ENCODE measurements around the gene NR1D1. TPM values are rescaled to one million over a fixed set of nuclear protein-coding genes. Genes with fewer than 3 reads are reported as not detected.
A peak's percentile ranks its signal among the peaks of the same experiment; 100 is the strongest.

NR1D1 gene
- total RNA-seq, 1 donor, result 1.7 TPM

DNA sequence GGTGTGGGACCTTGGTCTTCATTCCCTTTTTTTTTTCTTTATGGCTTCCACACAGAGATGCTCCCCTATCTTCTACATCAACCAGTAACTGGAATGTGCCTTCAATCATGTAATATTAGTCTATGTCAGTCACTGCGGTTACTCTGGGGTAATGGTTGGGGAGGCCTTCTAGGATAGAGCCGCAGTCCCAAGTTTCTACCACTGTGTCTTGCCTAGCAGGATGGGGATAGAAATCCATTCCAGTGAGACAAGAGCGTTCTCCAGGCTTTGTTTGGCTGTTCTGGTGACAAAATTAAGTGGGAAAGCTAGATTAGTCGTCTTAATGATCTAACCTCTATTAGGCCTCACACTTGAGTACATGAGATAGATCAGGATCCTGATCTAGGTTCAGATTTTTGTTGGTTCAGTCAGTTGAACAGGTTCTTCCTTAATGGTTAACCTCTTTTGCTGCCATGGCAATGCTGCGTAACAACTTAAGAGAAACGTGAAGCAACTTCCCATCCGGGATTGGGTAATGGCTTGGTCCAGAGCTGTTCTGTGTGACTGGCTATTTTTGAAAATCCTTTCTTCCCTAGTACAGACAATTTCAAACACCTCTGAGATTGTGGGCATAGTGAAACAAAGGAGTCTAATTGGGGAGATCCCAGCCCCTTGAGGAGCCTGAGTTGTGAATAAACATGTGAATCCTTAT lies 30.1 kb upstream of the NR1D1 start:
- no peak overlapping the region for H3K4me3 ChIP-seq (ENCODE audit: low read depth, low read length)
- DNase-seq (ENCODE audit: low read depth), result peak; percentile 25
- TF ChIP-seq, protein P1, sequence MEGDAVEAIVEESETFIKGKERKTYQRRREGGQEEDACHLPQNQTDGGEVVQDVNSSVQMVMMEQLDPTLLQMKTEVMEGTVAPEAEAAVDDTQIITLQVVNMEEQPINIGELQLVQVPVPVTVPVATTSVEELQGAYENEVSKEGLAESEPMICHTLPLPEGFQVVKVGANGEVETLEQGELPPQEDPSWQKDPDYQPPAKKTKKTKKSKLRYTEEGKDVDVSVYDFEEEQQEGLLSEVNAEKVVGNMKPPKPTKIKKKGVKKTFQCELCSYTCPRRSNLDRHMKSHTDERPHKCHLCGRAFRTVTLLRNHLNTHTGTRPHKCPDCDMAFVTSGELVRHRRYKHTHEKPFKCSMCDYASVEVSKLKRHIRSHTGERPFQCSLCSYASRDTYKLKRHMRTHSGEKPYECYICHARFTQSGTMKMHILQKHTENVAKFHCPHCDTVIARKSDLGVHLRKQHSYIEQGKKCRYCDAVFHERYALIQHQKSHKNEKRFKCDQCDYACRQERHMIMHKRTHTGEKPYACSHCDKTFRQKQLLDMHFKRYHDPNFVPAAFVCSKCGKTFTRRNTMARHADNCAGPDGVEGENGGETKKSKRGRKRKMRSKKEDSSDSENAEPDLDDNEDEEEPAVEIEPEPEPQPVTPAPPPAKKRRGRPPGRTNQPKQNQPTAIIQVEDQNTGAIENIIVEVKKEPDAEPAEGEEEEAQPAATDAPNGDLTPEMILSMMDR (IDR thresholded peaks at IDR 0.05; ENCODE audit: insufficient read depth, low read depth, low read length), result no peak

DNA sequence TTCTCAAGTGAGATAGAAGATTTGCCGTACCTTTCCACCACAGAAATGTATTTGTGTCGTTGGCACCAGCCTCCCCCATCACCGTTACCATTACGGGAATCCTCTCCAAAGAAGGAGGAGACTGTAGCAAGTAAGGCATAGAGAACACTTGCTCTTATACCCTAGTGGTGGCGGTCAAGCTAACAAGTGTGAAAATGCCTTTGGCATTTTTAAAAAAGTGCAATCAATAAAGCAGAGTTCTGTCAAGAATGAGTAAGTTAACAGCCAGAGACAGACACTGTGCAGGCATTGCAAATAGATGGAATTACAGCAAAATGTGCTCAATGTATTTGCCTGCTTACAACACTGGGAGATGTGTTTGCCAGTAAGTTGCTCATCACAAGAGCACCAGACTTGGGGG lies 29.1 kb upstream of the NR1D1 start:
- no peak for DNase-seq (ENCODE audit: low read depth)
- H3K4me3 ChIP-seq (ENCODE audit: low read depth, low read length), result no peak overlapping the region
- TF ChIP-seq, protein P1 (IDR thresholded peaks at IDR 0.05; ENCODE audit: insufficient read depth, low read depth, low read length), result no peak

DNA sequence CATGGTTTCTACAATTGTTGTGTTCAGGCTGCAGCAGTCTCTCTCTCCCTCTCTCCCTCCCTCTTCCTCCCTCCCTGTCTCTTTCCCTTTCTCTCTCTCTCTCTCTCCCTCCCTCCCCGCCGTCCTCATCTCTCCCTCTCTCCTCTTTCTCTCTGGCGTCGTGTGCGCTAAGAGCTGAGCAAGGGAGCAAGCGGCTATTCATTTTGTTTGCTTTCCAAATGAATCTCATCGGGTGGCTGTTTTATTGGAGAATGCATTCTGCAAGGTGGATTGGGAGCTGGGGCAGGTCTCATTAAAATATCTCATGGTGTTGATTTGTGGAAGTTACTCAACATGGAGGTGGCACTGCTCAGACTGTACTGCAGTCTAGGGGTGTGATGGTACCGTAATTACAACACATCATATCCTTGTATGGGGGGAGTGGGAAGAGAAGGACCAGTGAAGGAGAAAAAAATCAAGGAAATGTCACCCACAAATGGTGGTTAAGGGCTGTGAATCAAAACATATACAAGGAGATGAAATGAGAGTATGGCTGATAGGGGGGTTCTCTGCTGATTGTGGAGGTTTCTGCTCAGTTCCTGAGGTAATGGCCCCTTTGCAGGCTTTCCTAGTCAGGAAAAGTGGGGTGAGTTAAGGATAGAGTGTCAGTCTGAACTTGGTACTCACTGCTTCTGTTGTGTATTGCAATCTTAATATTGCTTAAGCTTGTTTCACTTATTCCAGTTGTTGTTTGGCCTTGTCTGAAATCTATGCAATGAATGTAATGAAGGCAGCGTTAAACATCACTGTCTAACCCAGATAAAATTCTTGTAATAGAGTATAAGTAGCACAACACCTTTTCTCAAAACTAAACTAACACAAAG lies 24.1 kb upstream of the NR1D1 start:
- peak; percentile 46 for DNase-seq (ENCODE audit: low read depth)
- TF ChIP-seq, protein P1 (IDR thresholded peaks at IDR 0.05; ENCODE audit: insufficient read depth, low read depth, low read length), result no peak
- H3K4me3 ChIP-seq (ENCODE audit: low read depth, low read length), result peak overlapping the region; percentile 92

DNA sequence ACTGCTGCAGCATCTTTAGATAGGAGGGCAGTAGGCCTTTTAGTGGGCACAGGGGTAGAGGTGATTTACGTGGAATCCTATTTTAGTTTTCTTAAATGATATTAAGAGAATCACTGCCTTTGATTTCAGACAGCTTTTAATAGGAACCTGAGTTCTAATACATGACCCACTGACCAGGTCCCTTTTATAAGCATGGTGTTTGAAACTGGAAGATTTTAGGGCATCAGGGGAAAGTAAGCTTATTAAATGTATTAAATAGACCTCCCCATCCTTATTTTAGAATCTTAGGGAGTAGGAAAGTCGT lies 23.4 kb upstream of the NR1D1 start:
- H3K4me3 ChIP-seq (ENCODE audit: low read depth, low read length), result peak overlapping the region; percentile 92
- TF ChIP-seq, protein P1 (IDR thresholded peaks at IDR 0.05; ENCODE audit: insufficient read depth, low read depth, low read length), result no peak
- DNase-seq (ENCODE audit: low read depth), result no peak

DNA sequence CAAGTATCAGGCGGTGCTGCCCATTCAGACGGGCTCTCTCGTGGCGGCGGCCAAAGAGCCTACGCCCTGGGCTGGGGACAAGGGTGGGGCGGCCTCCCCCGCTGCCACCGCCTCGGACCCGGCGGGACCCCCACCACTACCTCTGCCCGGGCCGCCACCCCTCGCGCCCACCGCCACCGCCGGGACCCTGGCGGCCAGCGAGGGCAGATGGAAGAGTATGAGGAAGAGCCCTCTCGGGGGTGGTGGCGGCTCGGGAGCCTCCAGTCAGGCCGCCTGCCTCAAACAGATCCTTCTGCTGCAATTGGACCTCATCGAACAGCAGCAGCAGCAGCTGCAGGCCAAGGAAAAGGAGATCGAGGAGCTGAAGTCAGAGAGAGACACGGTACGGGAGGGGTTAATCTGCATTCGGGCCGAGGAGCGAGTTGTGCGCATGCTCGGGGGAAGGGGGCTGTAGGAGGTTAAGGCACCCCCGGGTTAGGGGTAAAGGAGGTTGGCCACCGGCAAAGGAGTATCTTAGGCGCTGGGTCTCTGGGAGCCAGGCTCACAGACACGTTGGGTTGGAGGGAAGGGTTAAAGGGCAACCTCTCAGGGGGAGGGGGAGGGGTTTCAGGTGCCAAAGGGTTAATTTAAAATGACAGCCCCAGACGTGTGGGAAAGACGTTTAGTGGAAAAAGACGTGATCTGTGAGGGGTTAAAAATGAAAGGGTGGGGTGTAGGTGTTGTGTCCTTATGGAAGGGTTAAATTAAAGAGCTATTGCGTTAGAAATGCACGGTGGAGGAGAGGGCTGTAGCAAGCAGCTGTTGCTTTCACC lies 22.8 kb upstream of the NR1D1 start:
- DNase-seq (ENCODE audit: low read depth), result peak; percentile 36
- TF ChIP-seq, protein P1 (IDR thresholded peaks at IDR 0.05; ENCODE audit: insufficient read depth, low read depth, low read length), result no peak
- H3K4me3 ChIP-seq (ENCODE audit: low read depth, low read length), result peak overlapping the region; percentile 92

DNA sequence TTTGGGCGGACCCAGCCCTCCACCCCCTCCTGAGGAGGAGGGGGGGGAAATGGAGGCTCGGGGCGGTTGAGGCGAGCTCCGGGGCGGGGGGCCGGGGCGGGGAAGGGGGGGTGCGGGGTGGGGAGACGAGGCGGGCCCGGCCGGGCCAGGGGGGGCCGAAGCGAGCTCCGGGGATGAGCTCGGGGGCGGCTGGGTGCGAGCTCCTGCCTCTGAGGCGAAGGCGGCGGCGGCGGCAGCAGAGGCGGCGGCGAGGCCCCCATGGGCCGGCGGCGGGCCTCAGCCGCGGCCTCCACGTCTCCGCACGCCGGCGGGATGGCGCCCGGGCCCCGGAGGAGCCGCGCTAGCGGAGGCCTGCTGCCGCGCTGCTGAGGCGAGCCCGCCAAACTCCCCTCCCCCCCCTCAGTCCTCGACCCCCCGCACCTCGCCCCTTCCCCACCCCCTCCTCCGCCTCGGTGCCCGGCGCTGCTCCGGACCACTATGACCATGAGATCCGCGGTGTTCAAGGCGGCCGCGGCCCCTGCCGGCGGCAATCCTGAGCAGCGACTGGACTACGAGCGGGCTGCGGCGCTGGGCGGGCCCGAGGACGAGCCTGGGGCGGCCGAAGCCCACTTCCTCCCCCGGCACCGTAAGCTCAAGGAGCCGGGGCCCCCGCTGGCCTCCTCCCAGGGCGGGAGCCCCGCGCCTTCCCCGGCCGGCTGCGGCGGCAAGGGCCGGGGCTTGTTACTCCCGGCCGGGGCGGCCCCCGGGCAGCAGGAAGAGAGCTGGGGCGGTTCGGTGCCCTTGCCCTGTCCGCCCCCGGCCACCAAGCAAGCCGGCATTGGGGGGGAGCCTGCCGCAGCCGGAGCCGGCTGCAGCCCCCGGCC lies 22.0 kb upstream of the NR1D1 start:
- DNase-seq (ENCODE audit: low read depth), result peak; percentile 52
- peak overlapping the region; percentile 92 for H3K4me3 ChIP-seq (ENCODE audit: low read depth, low read length)
- TF ChIP-seq, protein P1 (IDR thresholded peaks at IDR 0.05; ENCODE audit: insufficient read depth, low read depth, low read length), result peak; percentile 23
